ENCODE measurements around the gene SORCS3. TPM values are rescaled to one million over a fixed set of nuclear protein-coding genes. Genes with fewer than 3 reads are reported as not detected.

The SORCS3 gene
- polyA plus RNA-seq, 1 donor (not counting 4 experiments of a cell fraction or from before 2014, with no cell fraction given), result not detected

- Histone ChIP-seq H3K36me3 (ENCODE audit: control insufficient read depth in 2 of 2, extremely low read depth in 1 of 2, insufficient read depth in 2 of 2, low read length in 2 of 2) (no peaks in the 10 kb centered on the region), H3K27me3 (ENCODE audit: control insufficient read depth, extremely low read depth, insufficient read depth, low read length) (no peaks in the 10 kb centered on the region), H3K9ac (ENCODE audit: control insufficient read depth, extremely low read depth, insufficient read depth, low read length) (no peak overlapping the region), H2AFZ (ENCODE audit: control insufficient read depth, low read length) (no peak overlapping the region), H3K27ac (ENCODE audit: control insufficient read depth, insufficient read depth, low read length) (no peak overlapping the region), H3K9me3 (ENCODE audit: control insufficient read depth, low read depth, low read length) (no peaks in the 10 kb centered on the region), H3K9me1 (ENCODE audit: control insufficient read depth, extremely low read depth, insufficient read depth, low read length) (no peaks in the 10 kb centered on the region), H3K4me1 (ENCODE audit: control insufficient read depth, extremely low read depth, insufficient read depth, low read length) (no peaks in the 10 kb centered on the region), H3K79me2 (ENCODE audit: control insufficient read depth, insufficient read depth, low read length) (no peaks in the 10 kb centered on the region), H3K4me2 (ENCODE audit: control insufficient read depth, extremely low read depth, insufficient read depth, low read depth, low read length) (no peak overlapping the region), H3K4me3 (ENCODE audit: control insufficient read depth in 2 of 3, extremely low read depth in 1 of 3, insufficient read depth in 2 of 3, low read depth in 1 of 3, low read length in 3 of 3) (no peak overlapping the region), H4K20me1 (ENCODE audit: control insufficient read depth, extremely low read depth, insufficient read depth, low read length) (no peaks in the 10 kb centered on the region)
- FAIRE-seq, result no peak
- dilution Hi-C loops (cut with MboI; ENCODE audit: extremely low pct_ligation_motif_present, low sequenced_read_pairs), result no loop called here
- DNase-seq (ENCODE audit: low read depth, low spot score), result no peak
- TF ChIP-seq, protein P1, sequence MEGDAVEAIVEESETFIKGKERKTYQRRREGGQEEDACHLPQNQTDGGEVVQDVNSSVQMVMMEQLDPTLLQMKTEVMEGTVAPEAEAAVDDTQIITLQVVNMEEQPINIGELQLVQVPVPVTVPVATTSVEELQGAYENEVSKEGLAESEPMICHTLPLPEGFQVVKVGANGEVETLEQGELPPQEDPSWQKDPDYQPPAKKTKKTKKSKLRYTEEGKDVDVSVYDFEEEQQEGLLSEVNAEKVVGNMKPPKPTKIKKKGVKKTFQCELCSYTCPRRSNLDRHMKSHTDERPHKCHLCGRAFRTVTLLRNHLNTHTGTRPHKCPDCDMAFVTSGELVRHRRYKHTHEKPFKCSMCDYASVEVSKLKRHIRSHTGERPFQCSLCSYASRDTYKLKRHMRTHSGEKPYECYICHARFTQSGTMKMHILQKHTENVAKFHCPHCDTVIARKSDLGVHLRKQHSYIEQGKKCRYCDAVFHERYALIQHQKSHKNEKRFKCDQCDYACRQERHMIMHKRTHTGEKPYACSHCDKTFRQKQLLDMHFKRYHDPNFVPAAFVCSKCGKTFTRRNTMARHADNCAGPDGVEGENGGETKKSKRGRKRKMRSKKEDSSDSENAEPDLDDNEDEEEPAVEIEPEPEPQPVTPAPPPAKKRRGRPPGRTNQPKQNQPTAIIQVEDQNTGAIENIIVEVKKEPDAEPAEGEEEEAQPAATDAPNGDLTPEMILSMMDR (optimal IDR thresholded peaks at IDR 0.05 in 1 of 3, IDR thresholded peaks at IDR 0.05 in 1 of 3, conservative IDR thresholded peaks at IDR 0.05 in 1 of 3; ENCODE audit: extremely low read depth in 1 of 3, insufficient read depth in 2 of 3, low read length in 3 of 3), result no peak
- TF ChIP-seq EZH2 (IDR thresholded peaks at IDR 0.05; ENCODE audit: low read length), result no peak
Measured at GRCh38 chr10:105170521-105170920, 529.4 kb downstream of the SORCS3 start.

DNA sequence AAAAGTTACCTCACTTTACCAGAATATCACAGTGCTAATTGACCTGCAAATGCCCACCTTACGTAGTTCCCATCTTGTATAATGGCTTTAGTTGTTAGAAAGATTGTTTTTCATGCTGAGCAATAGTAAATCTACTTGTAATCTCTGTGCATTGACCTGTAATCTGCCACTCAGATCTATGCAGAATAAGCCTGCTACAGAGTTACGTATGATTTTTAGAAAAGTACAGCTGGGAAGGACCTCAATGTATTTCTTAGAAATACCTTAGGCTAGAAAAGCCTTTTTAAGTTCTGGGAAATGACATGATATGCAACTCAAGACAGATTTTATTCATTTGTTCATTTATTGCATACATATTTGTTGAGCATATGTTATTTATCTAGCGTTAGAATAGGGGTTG, 530.9 kb downstream of the SORCS3 start:
- H3K79me2 ChIP-seq (ENCODE audit: control insufficient read depth, insufficient read depth, low read length), result no peaks in the 10 kb centered on the region
- FAIRE-seq (no peak), DNase-seq (ENCODE audit: low read depth, low spot score) (no peak)
- H3K9me3 ChIP-seq (ENCODE audit: control insufficient read depth, low read depth, low read length), result no peaks in the 10 kb centered on the region
- no peak overlapping the region for H3K9ac ChIP-seq (ENCODE audit: control insufficient read depth, extremely low read depth, insufficient read depth, low read length)
- no peaks in the 10 kb centered on the region for H3K27me3 ChIP-seq (ENCODE audit: control insufficient read depth, extremely low read depth, insufficient read depth, low read length)
- no peaks in the 10 kb centered on the region for H3K36me3 ChIP-seq (ENCODE audit: control insufficient read depth in 2 of 2, extremely low read depth in 1 of 2, insufficient read depth in 2 of 2, low read length in 2 of 2)
- dilution Hi-C loops (cut with MboI; ENCODE audit: extremely low pct_ligation_motif_present, low sequenced_read_pairs), result no loop called here
- no peak overlapping the region for H3K27ac ChIP-seq (ENCODE audit: control insufficient read depth, insufficient read depth, low read length)
- H2AFZ ChIP-seq (ENCODE audit: control insufficient read depth, low read length), result no peak overlapping the region
- H3K4me3 ChIP-seq (ENCODE audit: control insufficient read depth in 2 of 3, extremely low read depth in 1 of 3, insufficient read depth in 2 of 3, low read depth in 1 of 3, low read length in 3 of 3), result no peak overlapping the region
- H4K20me1 ChIP-seq (ENCODE audit: control insufficient read depth, extremely low read depth, insufficient read depth, low read length), result no peaks in the 10 kb centered on the region
- TF ChIP-seq, protein P1 (optimal IDR thresholded peaks at IDR 0.05 in 1 of 3, IDR thresholded peaks at IDR 0.05 in 1 of 3, conservative IDR thresholded peaks at IDR 0.05 in 1 of 3; ENCODE audit: extremely low read depth in 1 of 3, insufficient read depth in 2 of 3, low read length in 3 of 3), result no peak
- TF ChIP-seq EZH2 (IDR thresholded peaks at IDR 0.05; ENCODE audit: low read length), result no peak
- H3K4me2 ChIP-seq (ENCODE audit: control insufficient read depth, extremely low read depth, insufficient read depth, low read depth, low read length), result no peak overlapping the region
- no peaks in the 10 kb centered on the region for H3K9me1 ChIP-seq (ENCODE audit: control insufficient read depth, extremely low read depth, insufficient read depth, low read length)
- no peaks in the 10 kb centered on the region for H3K4me1 ChIP-seq (ENCODE audit: control insufficient read depth, extremely low read depth, insufficient read depth, low read length)
